Mesendoderm (in vitro differentiated cells): Measurements from ENCODE around the gene MEIS1.
A peak's percentile ranks its signal among the peaks of the same experiment; 100 is the strongest.

ENCODE experiments used
- DNase-seq: peaks from one replicate; pipeline ENCODE4 v3.0.0; 2013
- H2AK5ac ChIP-seq: 2 replicates; pipeline ENCODE4 v1.6.1; 2013; ENCODE audit warnings: low read length, inconsistent platforms
- H2BK120ac ChIP-seq: 2 replicates; pipeline ENCODE4 v1.6.1; 2013; ENCODE audit warnings: low read depth, mild to moderate bottlenecking, low read length, moderate library complexity, mixed read lengths
- H2BK15ac ChIP-seq: replicated peaks from 2 replicates; pipeline ENCODE4 v1.6.1; 2013; ENCODE audit warnings: low read depth, mild to moderate bottlenecking, moderate library complexity
- H2BK5ac ChIP-seq: 2 replicates; pipeline ENCODE4 v1.6.1; 2013; ENCODE audit warnings: low read length, inconsistent platforms
- H3K18ac ChIP-seq: 2 replicates; pipeline ENCODE4 v1.6.1; 2013; ENCODE audit warnings: mild to moderate bottlenecking, low read length, mixed read lengths
- H3K23ac ChIP-seq: one replicate; pipeline ENCODE4 v1.6.1; 2013; ENCODE audit warnings: low read length
- H3K27ac ChIP-seq: 2 replicates; pipeline ENCODE4 v1.5.1; 2013; ENCODE audit warnings: low read depth, mild to moderate bottlenecking, inconsistent platforms, low read length, moderate library complexity
- H3K27me3 ChIP-seq: 2 replicates; pipeline ENCODE4 v1.6.1; 2013; ENCODE audit warnings: low read length, control low read depth, mild to moderate bottlenecking, inconsistent platforms; ENCODE audit not compliant: insufficient read depth, poor library complexity
- H3K36me3 ChIP-seq: 2 replicates; pipeline ENCODE4 v1.6.1; 2013; ENCODE audit warnings: low read length, inconsistent platforms; ENCODE audit not compliant: control insufficient read depth, insufficient read depth
- H3K4ac ChIP-seq: one replicate; pipeline ENCODE4 v1.6.1; 2013; ENCODE audit warnings: low read depth, mild to moderate bottlenecking, low read length, moderate library complexity
- H3K4me1 ChIP-seq: 2 replicates; pipeline ENCODE4 v1.6.1; 2013; ENCODE audit warnings: low read depth, low read length, inconsistent platforms; ENCODE audit not compliant: control insufficient read depth
- H3K4me2 ChIP-seq: 2 replicates; pipeline ENCODE4 v1.6.1; 2013; ENCODE audit warnings: low read length
- H3K4me3 ChIP-seq: 2 replicates; pipeline ENCODE4 v1.5.1; 2013; ENCODE audit warnings: mild to moderate bottlenecking, low read length
- H3K56ac ChIP-seq: one replicate; pipeline ENCODE4 v1.6.1; 2013; ENCODE audit warnings: low read length
- H3K79me1 ChIP-seq: 2 replicates; pipeline ENCODE4 v1.6.1; 2013; ENCODE audit warnings: low read length, inconsistent platforms
- H3K79me2 ChIP-seq: 2 replicates; pipeline ENCODE4 v1.6.1; 2013; ENCODE audit warnings: mild to moderate bottlenecking, low read length; ENCODE audit not compliant: control insufficient read depth, insufficient read depth
- H3K9ac ChIP-seq: 2 replicates; pipeline ENCODE4 v1.6.1; 2013; ENCODE audit warnings: low read length, inconsistent platforms
- H4K5ac ChIP-seq: one replicate; pipeline ENCODE4 v1.6.1; 2013; ENCODE audit warnings: low read length
- H4K8ac ChIP-seq: one replicate; pipeline ENCODE4 v1.6.1; 2013; ENCODE audit warnings: low read depth, mild to moderate bottlenecking, control low read depth, low read length, moderate library complexity
- WGBS: extraction: QIAGEN DNeasy Blood & Tissue Kit; methylation state at CpG from one replicate; pipeline ENCODE4 v1.1.7; 2013; ENCODE audit warnings: low lambda C conversion rate, missing lambda C conversion rate; ENCODE audit not compliant: insufficient coverage; ENCODE audit errors: extremely low coverage; 5-methylcytosine and 5-hydroxymethylcytosine counted together

The MEIS1 gene

GRCh38 chr2:66573821-66574233 is 138.9 kb downstream of the MEIS1 start:
- H3K23ac ChIP-seq, result peak overlapping the region; percentile 25
- peak overlapping the region; percentile 56 for H3K9ac ChIP-seq
- H3K79me1 ChIP-seq, result no peaks in the 10 kb centered on the region
- peak overlapping the region; percentile 91 for H3K4me2 ChIP-seq
- H3K4ac ChIP-seq, result no peak overlapping the region
- no peak overlapping the region for H3K18ac ChIP-seq
- no peak overlapping the region for H2AK5ac ChIP-seq
- no peak overlapping the region for H4K5ac ChIP-seq
- H3K56ac ChIP-seq, result peak overlapping the region; percentile 64
- H3K27me3 ChIP-seq, result peaks cover 13% of the 10 kb centered on the region
- H3K4me1 ChIP-seq, result no peaks in the 10 kb centered on the region
- no peaks in the 10 kb centered on the region for H3K79me2 ChIP-seq
- H2BK15ac ChIP-seq, result no peak overlapping the region
- no CpG with 5 or more reads among the region's 8 CpGs for WGBS
- H2BK5ac ChIP-seq, result no peak overlapping the region
- H3K36me3 ChIP-seq, result no peaks in the 10 kb centered on the region
- H3K4me3 ChIP-seq, result peak overlapping the region; percentile 40
- no peak overlapping the region for H2BK120ac ChIP-seq
- no peak overlapping the region for H3K27ac ChIP-seq
- peak; percentile 89 for DNase-seq
- H4K8ac ChIP-seq, result no peak overlapping the region

DNA sequence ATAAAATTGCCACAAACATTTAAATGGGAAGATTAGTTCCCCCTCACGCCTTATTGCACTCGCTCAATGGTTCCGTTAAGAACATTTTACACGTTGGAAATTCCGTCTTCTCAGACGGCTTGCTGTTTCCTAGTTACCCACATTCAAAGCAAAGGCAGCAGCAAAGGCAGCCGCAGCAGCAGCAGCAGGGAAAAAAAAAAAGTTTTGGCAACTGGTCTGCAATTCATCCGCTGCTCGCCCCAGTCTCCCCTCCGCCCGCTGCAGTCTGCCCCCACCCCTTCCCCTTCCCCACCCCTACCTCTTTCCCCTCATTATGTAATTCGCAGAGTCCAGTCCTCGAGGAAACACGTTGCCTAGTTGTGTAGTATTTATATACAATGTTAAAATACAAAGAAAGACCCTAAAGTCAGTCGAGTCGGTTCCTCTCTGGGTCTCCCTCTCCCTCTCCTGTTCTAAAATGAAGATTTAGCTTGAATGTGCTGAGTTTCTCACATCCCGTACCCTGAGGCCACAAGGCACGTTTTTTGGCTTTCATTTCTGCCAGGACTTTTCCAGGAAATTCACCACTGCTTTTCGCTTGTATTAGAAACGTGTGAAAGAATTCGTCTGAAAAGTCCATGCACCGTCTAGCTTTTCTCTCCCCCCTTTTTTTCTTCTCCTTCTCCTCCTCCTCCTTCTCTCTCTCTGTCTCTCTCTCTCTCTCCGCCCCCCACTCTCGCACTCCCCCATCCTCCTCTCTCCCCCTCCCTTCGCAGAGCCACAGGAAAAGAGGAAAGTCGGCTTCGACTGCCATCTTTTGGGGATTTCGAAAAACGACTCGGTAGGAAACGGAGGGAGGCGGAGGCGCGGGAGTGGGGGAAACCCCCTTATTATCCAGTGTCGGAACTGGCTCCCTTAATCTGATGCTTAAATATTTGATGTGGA is 140.0 kb downstream of the MEIS1 start:
- no peak overlapping the region for H2BK120ac ChIP-seq
- peaks cover 14% of the 10 kb centered on the region for H3K27me3 ChIP-seq
- no peak overlapping the region for H2BK5ac ChIP-seq
- peak overlapping the region; percentile 48 for H3K9ac ChIP-seq
- H3K18ac ChIP-seq, result peak overlapping the region; percentile 53
- H4K5ac ChIP-seq, result no peak overlapping the region
- no peaks in the 10 kb centered on the region for H3K79me2 ChIP-seq
- WGBS, result no CpG with 5 or more reads among the region's 35 CpGs
- H3K4me1 ChIP-seq, result no peaks in the 10 kb centered on the region
- H3K4me3 ChIP-seq, result peak overlapping the region; percentile 14
- no peak overlapping the region for H2AK5ac ChIP-seq
- H3K36me3 ChIP-seq, result no peaks in the 10 kb centered on the region
- no peak overlapping the region for H2BK15ac ChIP-seq
- H3K27ac ChIP-seq, result peak overlapping the region; percentile 49
- DNase-seq, result peak; percentile 95
- H3K56ac ChIP-seq, result peak overlapping the region; percentile 44
- no peak overlapping the region for H3K23ac ChIP-seq
- H3K4me2 ChIP-seq, result peak overlapping the region; percentile 80
- no peak overlapping the region for H4K8ac ChIP-seq
- no peak overlapping the region for H3K4ac ChIP-seq
- H3K79me1 ChIP-seq, result no peaks in the 10 kb centered on the region

GRCh38 chr2:66575625-66576310 is 140.8 kb downstream of the MEIS1 start:
- H2AK5ac ChIP-seq, result no peak overlapping the region
- no peak overlapping the region for H2BK120ac ChIP-seq
- no peak overlapping the region for H3K23ac ChIP-seq
- no peak overlapping the region for H4K8ac ChIP-seq
- H3K79me2 ChIP-seq, result no peaks in the 10 kb centered on the region
- H3K27me3 ChIP-seq, result peaks cover 14% of the 10 kb centered on the region
- no peaks in the 10 kb centered on the region for H3K36me3 ChIP-seq
- peak; percentile 59 for DNase-seq
- no peak overlapping the region for H2BK5ac ChIP-seq
- H3K79me1 ChIP-seq, result no peaks in the 10 kb centered on the region
- no peaks in the 10 kb centered on the region for H3K4me1 ChIP-seq
- peak overlapping the region; percentile 80 for H3K4me2 ChIP-seq
- H3K4me3 ChIP-seq, result peak overlapping the region; percentile 45
- H3K9ac ChIP-seq, result peak overlapping the region; percentile 71
- peak overlapping the region; percentile 76 for H3K18ac ChIP-seq
- no CpG with 5 or more reads among the region's 53 CpGs for WGBS
- H3K56ac ChIP-seq, result peak overlapping the region; percentile 78
- H4K5ac ChIP-seq, result no peak overlapping the region
- H2BK15ac ChIP-seq, result no peak overlapping the region
- H3K4ac ChIP-seq, result no peak overlapping the region
- no peak overlapping the region for H3K27ac ChIP-seq

DNA sequence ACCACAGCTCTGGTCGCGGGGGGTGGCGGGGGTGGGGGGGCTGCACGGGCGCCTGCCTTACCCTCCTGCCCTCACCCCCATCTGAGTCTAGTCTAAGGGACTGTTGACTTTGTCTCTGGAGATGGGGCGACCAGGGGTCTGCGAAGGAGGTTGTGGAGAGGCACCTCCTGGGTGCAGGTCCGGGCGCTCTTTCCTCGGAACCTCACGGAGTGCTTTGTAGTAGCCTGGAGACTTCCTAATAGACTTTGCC is 141.3 kb downstream of the MEIS1 start:
- H3K56ac ChIP-seq, result peak overlapping the region; percentile 78
- no peaks in the 10 kb centered on the region for H3K79me2 ChIP-seq
- H3K4ac ChIP-seq, result no peak overlapping the region
- peaks cover 14% of the 10 kb centered on the region for H3K27me3 ChIP-seq
- H3K4me2 ChIP-seq, result peak overlapping the region; percentile 81
- no peak overlapping the region for H4K5ac ChIP-seq
- H4K8ac ChIP-seq, result no peak overlapping the region
- no peak overlapping the region for H3K27ac ChIP-seq
- H2BK5ac ChIP-seq, result no peak overlapping the region
- no peak overlapping the region for H2BK15ac ChIP-seq
- H3K79me1 ChIP-seq, result no peaks in the 10 kb centered on the region
- no peak for DNase-seq
- no peak overlapping the region for H3K9ac ChIP-seq
- H3K36me3 ChIP-seq, result no peaks in the 10 kb centered on the region
- no peak overlapping the region for H3K23ac ChIP-seq
- no CpG with 5 or more reads among the region's 11 CpGs for WGBS
- no peak overlapping the region for H2AK5ac ChIP-seq
- H3K4me3 ChIP-seq, result no peak overlapping the region
- no peak overlapping the region for H2BK120ac ChIP-seq
- H3K18ac ChIP-seq, result peak overlapping the region; percentile 3
- H3K4me1 ChIP-seq, result no peaks in the 10 kb centered on the region

DNA sequence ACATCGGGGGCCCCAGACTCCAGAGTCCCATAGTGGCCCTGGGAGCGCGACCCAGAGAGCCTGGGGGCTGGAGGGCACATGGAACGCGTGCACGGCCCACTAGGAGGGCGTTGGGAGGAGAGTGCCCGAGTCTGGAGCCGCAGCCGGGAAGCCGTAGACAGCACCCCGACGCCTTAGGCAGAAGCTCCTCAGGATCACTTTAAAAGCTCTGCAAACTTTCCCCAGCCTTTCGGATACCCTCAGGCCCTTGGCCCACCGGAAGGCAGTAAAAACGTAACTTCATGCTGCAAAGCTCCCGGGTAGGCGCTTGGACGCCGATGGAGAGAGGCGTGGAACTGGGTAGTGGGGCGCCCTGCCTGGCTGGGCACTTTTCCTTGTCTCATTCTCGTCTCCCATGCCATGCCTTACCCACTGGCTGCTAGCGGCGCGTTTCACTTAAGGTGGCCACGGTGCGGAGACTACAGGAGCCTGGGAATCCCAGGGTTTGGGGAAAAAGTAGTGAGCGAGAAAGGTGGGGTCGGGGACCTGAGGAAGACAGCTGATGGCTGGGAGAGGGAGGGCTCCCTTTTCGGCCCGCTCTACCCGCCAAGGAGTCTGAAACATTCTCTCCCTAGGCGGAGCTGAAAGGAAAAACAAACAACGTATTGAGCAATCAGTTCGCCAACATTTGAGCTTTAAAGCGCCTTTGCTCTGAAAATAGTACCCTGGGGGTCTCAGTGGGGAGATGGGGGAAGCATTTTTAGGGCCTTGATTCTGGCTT is 141.8 kb downstream of the MEIS1 start:
- Histone ChIP-seq H4K8ac (no peak overlapping the region), H2AK5ac (no peak overlapping the region), H3K4me3 (peak overlapping the region; percentile 17), H3K23ac (no peak overlapping the region), H3K4me2 (peak overlapping the region; percentile 81), H3K9ac (peak overlapping the region; percentile 35), H2BK5ac (no peak overlapping the region), H2BK15ac (no peak overlapping the region), H3K27me3 (peaks cover 14% of the 10 kb centered on the region), H3K4me1 (no peaks in the 10 kb centered on the region), H3K18ac (no peak overlapping the region), H3K79me1 (no peaks in the 10 kb centered on the region), H3K27ac (no peak overlapping the region), H2BK120ac (no peak overlapping the region), H3K4ac (no peak overlapping the region), H3K56ac (peak overlapping the region; percentile 78), H3K79me2 (no peaks in the 10 kb centered on the region), H3K36me3 (no peaks in the 10 kb centered on the region), H4K5ac (no peak overlapping the region)
- peak; percentile 66 for DNase-seq
- WGBS, result no CpG with 5 or more reads among the region's 37 CpGs
